Osteoblast (primary cell): ENCODE measurements around the gene CASZ1. TPM values are rescaled to one million over a fixed set of nuclear protein-coding genes. Genes with fewer than 3 reads are reported as not detected.

Experiments used
- DNase-seq: peaks from one replicate; pipeline ENCODE4 v3.0.0; 2011; ENCODE audit warnings: low spot score, mixed read lengths; ENCODE audit not compliant: insufficient read length; ENCODE audit errors: missing footprints
- H2AFZ ChIP-seq: 2 replicates; pipeline ENCODE4 v1.6.0; 2011; ENCODE audit warnings: mild to moderate bottlenecking, low read length
- H3K27ac ChIP-seq: 2 replicates; pipeline ENCODE4 v1.5.1; 2011; ENCODE audit warnings: mild to moderate bottlenecking, low read depth, low read length, moderate library complexity
- H3K27me3 ChIP-seq: 2 replicates; pipeline ENCODE4 v1.6.0; 2012; ENCODE audit warnings: mild to moderate bottlenecking, control low read depth, inconsistent platforms, low read length, moderate library complexity; ENCODE audit not compliant: insufficient read depth
- H3K36me3 ChIP-seq: 2 replicates; pipeline ENCODE4 v1.5.1; 2011; ENCODE audit warnings: mild to moderate bottlenecking, low read length, control low read depth, moderate library complexity; ENCODE audit not compliant: insufficient read depth
- H3K4me1 ChIP-seq: 2 replicates; pipeline ENCODE4 v1.5.1; 2011; ENCODE audit warnings: mild to moderate bottlenecking, low read length, control low read depth, moderate library complexity; ENCODE audit not compliant: insufficient read depth
- H3K4me2 ChIP-seq: 2 replicates; pipeline ENCODE4 v1.6.0; 2011; ENCODE audit warnings: mild to moderate bottlenecking, low read length; ENCODE audit not compliant: insufficient read depth
- H3K4me3 ChIP-seq: fragments of 200-600 bp; sonication (generic); 3 replicates; pipeline ENCODE4 v1.5.1; 2012; ENCODE audit warnings: mild to moderate bottlenecking, low read length, inconsistent platforms; ENCODE audit not compliant: insufficient read depth
- H3K79me2 ChIP-seq: 2 replicates; pipeline ENCODE4 v1.6.0; 2012; ENCODE audit warnings: mild to moderate bottlenecking, low read length, control low read depth, inconsistent platforms; ENCODE audit not compliant: insufficient read depth
- H3K9me3 ChIP-seq: 2 replicates; pipeline ENCODE4 v1.5.1; 2011; ENCODE audit warnings: low read depth, low read length, control low read depth
- H4K20me1 ChIP-seq: 2 replicates; pipeline ENCODE4 v1.6.0; 2012; ENCODE audit warnings: mild to moderate bottlenecking, low read length, control low read depth; ENCODE audit not compliant: insufficient read depth
- CTCF ChIP-seq: IDR thresholded peaks from 2 replicates; pipeline ENCODE4 v1.5.1; 2011; ENCODE audit warnings: mild to moderate bottlenecking, low read depth, low read length, moderate library complexity; ENCODE audit errors: extremely low read depth
- total RNA-seq: library from RNA; depleted of rRNA; stranded (reverse); fragments of >200 nt; gene quantifications from 2 replicates; pipeline ENCODE4 v1.2.3, GENCODE V29; 2012

The CASZ1 gene
- total RNA-seq, 1 donor: 0.36 TPM

- DNase-seq: no peak
- Histone ChIP-seq H3K4me2 (no peak overlapping the region), H4K20me1 (no peaks in the 10 kb centered on the region), H3K36me3 (no peaks in the 10 kb centered on the region), H3K79me2 (no peaks in the 10 kb centered on the region), H3K4me1 (peaks cover 5% of the 10 kb centered on the region), H2AFZ (no peak overlapping the region), H3K4me3 (no peak overlapping the region), H3K27me3 (peaks cover 7% of the 10 kb centered on the region), H3K27ac (no peak overlapping the region), H3K9me3 (no peaks in the 10 kb centered on the region)
- no peak for TF ChIP-seq CTCF
Measured at GRCh38 chr1:10643607-10644306, 152.7 kb downstream of the CASZ1 start.

DNA sequence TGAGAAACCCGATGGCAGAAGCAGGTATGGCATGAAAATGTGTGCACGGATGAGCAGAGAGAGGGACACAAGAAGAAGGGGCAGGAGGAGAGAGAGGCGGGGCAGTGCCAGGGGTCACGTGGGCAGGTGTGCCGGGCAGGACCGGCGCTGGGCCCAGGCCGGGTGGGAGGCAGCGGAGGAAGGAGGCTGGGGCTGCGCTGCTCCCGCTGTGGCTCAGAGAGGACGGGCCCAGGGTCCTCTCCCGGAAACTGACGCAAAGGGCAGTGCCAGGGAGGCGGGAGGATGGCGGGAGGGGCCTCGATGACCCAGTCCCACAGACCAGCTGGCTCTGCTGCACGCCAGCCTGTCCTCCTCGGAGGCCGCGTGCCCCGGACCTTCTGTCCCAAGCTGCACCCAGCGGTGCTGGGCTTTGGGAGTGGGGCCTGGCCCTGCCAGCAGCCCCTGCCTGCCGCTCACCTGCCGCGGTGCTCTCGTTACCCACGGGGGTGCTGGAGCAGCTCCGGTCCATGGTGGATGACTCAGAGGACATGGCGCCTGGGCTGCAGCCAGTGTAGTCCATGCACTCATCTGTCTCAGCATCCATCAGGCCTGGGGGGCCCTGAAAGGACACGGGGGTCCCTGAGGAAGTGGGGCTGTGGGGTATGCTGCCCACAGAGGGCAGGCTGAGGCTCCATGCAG is 153.9 kb downstream of the CASZ1 start:
- TF ChIP-seq CTCF: no peak
- H3K9me3 ChIP-seq: no peaks in the 10 kb centered on the region

DNA sequence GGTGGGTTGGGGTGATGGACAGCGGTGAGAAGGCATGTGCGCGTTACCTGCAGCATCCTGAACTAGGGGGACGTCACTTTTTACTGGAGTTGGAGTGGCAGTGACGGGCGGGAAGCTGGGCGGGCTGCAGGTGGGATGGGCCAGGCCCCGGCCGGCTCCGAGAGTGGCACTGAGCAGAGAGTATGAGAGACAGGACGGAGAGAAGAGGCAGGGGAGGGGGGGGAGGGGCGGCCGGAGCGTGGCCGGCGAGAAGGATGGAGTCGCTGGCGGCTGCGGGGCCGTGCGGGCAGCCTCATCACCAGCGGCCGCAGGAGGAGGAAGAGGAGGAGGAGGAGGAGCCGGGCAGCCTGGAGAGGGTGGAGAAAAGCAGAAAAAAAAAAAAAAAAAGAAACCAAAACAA is 154.5 kb downstream of the CASZ1 start:
- H2AFZ ChIP-seq: no peak overlapping the region
- DNase-seq: no peak
- H3K4me1 ChIP-seq: peaks cover 5% of the 10 kb centered on the region
- no peak overlapping the region for H3K4me3 ChIP-seq
- H3K27ac ChIP-seq: no peak overlapping the region
- no peak for TF ChIP-seq CTCF
- H3K36me3 ChIP-seq: no peaks in the 10 kb centered on the region
- peaks cover 25% of the 10 kb centered on the region for H3K27me3 ChIP-seq
- no peaks in the 10 kb centered on the region for H4K20me1 ChIP-seq
- no peaks in the 10 kb centered on the region for H3K9me3 ChIP-seq
- H3K4me2 ChIP-seq: no peak overlapping the region
- H3K79me2 ChIP-seq: no peaks in the 10 kb centered on the region

More for the DNA sequence above, 153.9 kb downstream of the CASZ1 start:
- Histone ChIP-seq H3K4me1 (peaks cover 5% of the 10 kb centered on the region), H3K27me3 (peaks cover 19% of the 10 kb centered on the region), H3K4me3 (no peak overlapping the region), H2AFZ (no peak overlapping the region), H3K36me3 (no peaks in the 10 kb centered on the region), H3K27ac (no peak overlapping the region), H3K4me2 (no peak overlapping the region), H3K79me2 (no peaks in the 10 kb centered on the region), H4K20me1 (no peaks in the 10 kb centered on the region)
- peak; percentile 87 for DNase-seq

GRCh38 chr1:10640843-10641553 is 155.4 kb downstream of the CASZ1 start:
- Histone ChIP-seq H3K4me3 (no peak overlapping the region), H2AFZ (no peak overlapping the region), H3K9me3 (no peaks in the 10 kb centered on the region), H4K20me1 (no peaks in the 10 kb centered on the region), H3K27ac (no peak overlapping the region), H3K27me3 (peaks cover 26% of the 10 kb centered on the region), H3K4me2 (no peak overlapping the region), H3K79me2 (no peaks in the 10 kb centered on the region), H3K36me3 (no peaks in the 10 kb centered on the region), H3K4me1 (peaks cover 6% of the 10 kb centered on the region)
- no peak for DNase-seq
- no peak for TF ChIP-seq CTCF
